ENCODE measurements around the gene ADGRD1.
"Not testable (repeated sequence)": the region's sequence is repeated elsewhere in the genome, so short reads cannot be mapped to it uniquely, and the experiment has no call there.

DNA sequence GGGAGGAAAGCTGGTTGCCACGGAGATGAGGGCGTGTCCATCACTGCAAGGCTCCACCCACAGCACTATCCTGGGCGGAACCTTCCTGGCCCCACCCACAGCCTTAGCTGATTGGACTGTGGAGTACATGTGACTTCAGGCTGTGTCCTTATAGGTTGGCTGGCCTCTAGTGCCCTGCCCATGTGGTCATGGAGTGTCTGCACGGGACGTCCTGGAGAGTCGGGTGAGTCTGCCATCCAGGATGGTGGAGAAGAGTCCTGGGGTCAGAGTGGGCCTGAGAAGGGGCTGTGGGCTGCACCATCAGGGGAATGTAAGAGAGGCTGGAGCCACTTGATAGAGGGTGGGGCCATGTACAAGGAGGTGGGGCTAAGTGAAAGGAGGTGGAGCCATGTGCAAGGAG, 117.0 kb downstream of the ADGRD1 start:
- TF ChIP-seq ZNF138 (CRISPR knock-in tag; conservative IDR thresholded peaks at IDR 0.05); ESRRA (CRISPR knock-in tag; IDR thresholded peaks at IDR 0.05; ENCODE audit: borderline replicate concordance); ZBTB21 (CRISPR knock-in tag; IDR thresholded peaks at IDR 0.05; ENCODE audit: borderline replicate concordance); CTCF (IDR thresholded peaks at IDR 0.05); ELF4 (CRISPR knock-in tag; IDR thresholded peaks at IDR 0.05; ENCODE audit: low read depth): not testable (repeated sequence)
- TF ChIP-seq, protein P1, sequence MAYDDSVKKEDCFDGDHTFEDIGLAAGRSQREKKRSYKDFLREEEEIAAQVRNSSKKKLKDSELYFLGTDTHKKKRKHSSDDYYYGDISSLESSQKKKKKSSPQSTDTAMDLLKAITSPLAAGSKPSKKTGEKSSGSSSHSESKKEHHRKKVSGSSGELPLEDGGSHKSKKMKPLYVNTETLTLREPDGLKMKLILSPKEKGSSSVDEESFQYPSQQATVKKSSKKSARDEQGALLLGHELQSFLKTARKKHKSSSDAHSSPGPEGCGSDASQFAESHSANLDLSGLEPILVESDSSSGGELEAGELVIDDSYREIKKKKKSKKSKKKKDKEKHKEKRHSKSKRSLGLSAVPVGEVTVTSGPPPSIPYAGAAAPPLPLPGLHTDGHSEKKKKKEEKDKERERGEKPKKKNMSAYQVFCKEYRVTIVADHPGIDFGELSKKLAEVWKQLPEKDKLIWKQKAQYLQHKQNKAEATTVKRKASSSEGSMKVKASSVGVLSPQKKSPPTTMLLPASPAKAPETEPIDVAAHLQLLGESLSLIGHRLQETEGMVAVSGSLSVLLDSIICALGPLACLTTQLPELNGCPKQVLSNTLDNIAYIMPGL (CRISPR knock-in tag; IDR thresholded peaks at IDR 0.05) = not testable (repeated sequence)

Measured in WTC11 (cell line).